ENCODE data around the gene SLC9A9. TPM values are rescaled to one million over a fixed set of nuclear protein-coding genes. Genes with fewer than 3 reads are reported as not detected.

SLC9A9 gene
- polyA plus RNA-seq, 1 of the 3 experiments (the other 2 are of a cell fraction) = 0.05 TPM

DNA sequence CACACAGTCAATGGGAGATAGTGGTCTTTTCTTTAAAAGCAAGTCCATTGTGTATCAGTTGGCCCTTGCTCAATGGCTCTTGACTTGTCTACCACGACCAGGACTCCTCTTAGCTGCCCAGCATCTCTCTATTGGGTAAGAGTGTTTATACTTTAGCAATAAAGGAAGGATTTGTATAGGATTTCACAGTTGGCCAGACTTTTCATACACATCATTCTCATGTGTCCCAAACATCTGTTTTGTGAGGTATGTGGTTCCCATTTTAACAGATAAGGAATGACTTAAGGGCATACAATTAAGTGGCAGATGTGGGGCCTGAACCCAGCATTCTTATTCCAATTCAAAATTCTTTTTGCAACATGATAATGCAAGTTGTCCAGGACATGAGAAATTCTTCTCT lies 537.2 kb downstream of the SLC9A9 start:
- Histone ChIP-seq H3K9ac (no peak overlapping the region), H3K27ac (ENCODE audit: low read depth in 2 of 2, low read length in 1 of 2) (no peak overlapping the region), H3F3A (replicated peaks; ENCODE audit: insufficient read depth) (no peaks in the 10 kb centered on the region), H3K9me3 (no peaks in the 10 kb centered on the region), H3K4me1 (ENCODE audit: control insufficient read depth in 1 of 2, insufficient read depth in 2 of 2, low read depth in 1 of 2, low read length in 1 of 2) (peaks cover 0 to 5% of the 10 kb centered on the region in 2 experiments; a peak in 1 of 4 replicates), H3K4me3 (ENCODE audit: low read depth in 2 of 2, low read length in 1 of 2) (no peak overlapping the region), H3K36me3 (replicated peaks in 1 of 2; ENCODE audit: control insufficient read depth in 1 of 2, insufficient read depth in 2 of 2, low read length in 1 of 2) (no peaks in the 10 kb centered on the region), H4K20me1 (ENCODE audit: insufficient read depth) (no peaks in the 10 kb centered on the region), H2AFZ (ENCODE audit: low read depth) (no peak overlapping the region), H3K9me2 (no peaks in the 10 kb centered on the region), H3K4me2 (no peak overlapping the region), H3K27me3 (ENCODE audit: insufficient read depth) (no peaks in the 10 kb centered on the region; the same call in 1 of the 2 replicates), H3K79me2 (ENCODE audit: insufficient read depth) (no peaks in the 10 kb centered on the region)
- DNase-seq = no peak
- ChIA-PET CTCF (no interaction called here), POLR2A (no interaction called here)
- 21% methylated on average over 1 of the region's 1 CpG for WGBS (ENCODE audit: low lambda C conversion rate)
- TF ChIP-seq TAF1 (IDR thresholded peaks at IDR 0.05; ENCODE audit: borderline replicate concordance, low read depth, low read length) = no peak
- no peak for TF ChIP-seq FOSL2 (IDR thresholded peaks at IDR 0.05; ENCODE audit: borderline replicate concordance, low read depth)
- TF ChIP-seq CHD2 (IDR thresholded peaks at IDR 0.05; ENCODE audit: low read length, partially characterized antibody) = no peak
- no peak for TF ChIP-seq EZH2phosphoT487 (IDR thresholded peaks at IDR 0.05; ENCODE audit: borderline replicate concordance, low read depth)
- TF ChIP-seq, protein P1, sequence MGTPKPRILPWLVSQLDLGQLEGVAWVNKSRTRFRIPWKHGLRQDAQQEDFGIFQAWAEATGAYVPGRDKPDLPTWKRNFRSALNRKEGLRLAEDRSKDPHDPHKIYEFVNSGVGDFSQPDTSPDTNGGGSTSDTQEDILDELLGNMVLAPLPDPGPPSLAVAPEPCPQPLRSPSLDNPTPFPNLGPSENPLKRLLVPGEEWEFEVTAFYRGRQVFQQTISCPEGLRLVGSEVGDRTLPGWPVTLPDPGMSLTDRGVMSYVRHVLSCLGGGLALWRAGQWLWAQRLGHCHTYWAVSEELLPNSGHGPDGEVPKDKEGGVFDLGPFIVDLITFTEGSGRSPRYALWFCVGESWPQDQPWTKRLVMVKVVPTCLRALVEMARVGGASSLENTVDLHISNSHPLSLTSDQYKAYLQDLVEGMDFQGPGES (IDR thresholded peaks at IDR 0.05; ENCODE audit: low read depth, low read length) = no peak
- no peak for TF ChIP-seq TEAD4 (IDR thresholded peaks at IDR 0.05; ENCODE audit: borderline replicate concordance, insufficient read depth)
- no peak for TF ChIP-seq SIN3A (IDR thresholded peaks at IDR 0.05; ENCODE audit: borderline replicate concordance, low read depth, low read length)
- TF ChIP-seq POLR2AphosphoS5 (IDR thresholded peaks at IDR 0.05; ENCODE audit: low read depth, low read length) = no peak
- TF ChIP-seq, protein P2, sequence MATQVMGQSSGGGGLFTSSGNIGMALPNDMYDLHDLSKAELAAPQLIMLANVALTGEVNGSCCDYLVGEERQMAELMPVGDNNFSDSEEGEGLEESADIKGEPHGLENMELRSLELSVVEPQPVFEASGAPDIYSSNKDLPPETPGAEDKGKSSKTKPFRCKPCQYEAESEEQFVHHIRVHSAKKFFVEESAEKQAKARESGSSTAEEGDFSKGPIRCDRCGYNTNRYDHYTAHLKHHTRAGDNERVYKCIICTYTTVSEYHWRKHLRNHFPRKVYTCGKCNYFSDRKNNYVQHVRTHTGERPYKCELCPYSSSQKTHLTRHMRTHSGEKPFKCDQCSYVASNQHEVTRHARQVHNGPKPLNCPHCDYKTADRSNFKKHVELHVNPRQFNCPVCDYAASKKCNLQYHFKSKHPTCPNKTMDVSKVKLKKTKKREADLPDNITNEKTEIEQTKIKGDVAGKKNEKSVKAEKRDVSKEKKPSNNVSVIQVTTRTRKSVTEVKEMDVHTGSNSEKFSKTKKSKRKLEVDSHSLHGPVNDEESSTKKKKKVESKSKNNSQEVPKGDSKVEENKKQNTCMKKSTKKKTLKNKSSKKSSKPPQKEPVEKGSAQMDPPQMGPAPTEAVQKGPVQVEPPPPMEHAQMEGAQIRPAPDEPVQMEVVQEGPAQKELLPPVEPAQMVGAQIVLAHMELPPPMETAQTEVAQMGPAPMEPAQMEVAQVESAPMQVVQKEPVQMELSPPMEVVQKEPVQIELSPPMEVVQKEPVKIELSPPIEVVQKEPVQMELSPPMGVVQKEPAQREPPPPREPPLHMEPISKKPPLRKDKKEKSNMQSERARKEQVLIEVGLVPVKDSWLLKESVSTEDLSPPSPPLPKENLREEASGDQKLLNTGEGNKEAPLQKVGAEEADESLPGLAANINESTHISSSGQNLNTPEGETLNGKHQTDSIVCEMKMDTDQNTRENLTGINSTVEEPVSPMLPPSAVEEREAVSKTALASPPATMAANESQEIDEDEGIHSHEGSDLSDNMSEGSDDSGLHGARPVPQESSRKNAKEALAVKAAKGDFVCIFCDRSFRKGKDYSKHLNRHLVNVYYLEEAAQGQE (IDR thresholded peaks at IDR 0.05; ENCODE audit: low read depth, low read length) = no peak
- TF ChIP-seq, protein P3, sequence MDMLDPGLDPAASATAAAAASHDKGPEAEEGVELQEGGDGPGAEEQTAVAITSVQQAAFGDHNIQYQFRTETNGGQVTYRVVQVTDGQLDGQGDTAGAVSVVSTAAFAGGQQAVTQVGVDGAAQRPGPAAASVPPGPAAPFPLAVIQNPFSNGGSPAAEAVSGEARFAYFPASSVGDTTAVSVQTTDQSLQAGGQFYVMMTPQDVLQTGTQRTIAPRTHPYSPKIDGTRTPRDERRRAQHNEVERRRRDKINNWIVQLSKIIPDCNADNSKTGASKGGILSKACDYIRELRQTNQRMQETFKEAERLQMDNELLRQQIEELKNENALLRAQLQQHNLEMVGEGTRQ (IDR thresholded peaks at IDR 0.05; ENCODE audit: borderline replicate concordance, low read depth, low read length) = no peak
- no peak for TF ChIP-seq NRF1 (IDR thresholded peaks at IDR 0.05; ENCODE audit: low read depth, low read length)
- no peak for TF ChIP-seq GATA2 (CRISPR knock-in tag; IDR thresholded peaks at IDR 0.05)
- TF ChIP-seq, protein P4, sequence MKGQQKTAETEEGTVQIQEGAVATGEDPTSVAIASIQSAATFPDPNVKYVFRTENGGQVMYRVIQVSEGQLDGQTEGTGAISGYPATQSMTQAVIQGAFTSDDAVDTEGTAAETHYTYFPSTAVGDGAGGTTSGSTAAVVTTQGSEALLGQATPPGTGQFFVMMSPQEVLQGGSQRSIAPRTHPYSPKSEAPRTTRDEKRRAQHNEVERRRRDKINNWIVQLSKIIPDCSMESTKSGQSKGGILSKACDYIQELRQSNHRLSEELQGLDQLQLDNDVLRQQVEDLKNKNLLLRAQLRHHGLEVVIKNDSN (IDR thresholded peaks at IDR 0.05; ENCODE audit: borderline replicate concordance, low read depth) = no peak
- no peak for TF ChIP-seq RAD21 (IDR thresholded peaks at IDR 0.05; ENCODE audit: low read length)
- no peak for TF ChIP-seq RFX5 (IDR thresholded peaks at IDR 0.05; ENCODE audit: low read length)
- no peak for TF ChIP-seq NFIC (IDR thresholded peaks at IDR 0.05; ENCODE audit: borderline replicate concordance)
- TF ChIP-seq MXI1 (IDR thresholded peaks at IDR 0.05; ENCODE audit: low read depth, low read length) = no peak
- no peak for TF ChIP-seq GABPA (IDR thresholded peaks at IDR 0.05; ENCODE audit: low read depth)
- TF ChIP-seq, protein P5, sequence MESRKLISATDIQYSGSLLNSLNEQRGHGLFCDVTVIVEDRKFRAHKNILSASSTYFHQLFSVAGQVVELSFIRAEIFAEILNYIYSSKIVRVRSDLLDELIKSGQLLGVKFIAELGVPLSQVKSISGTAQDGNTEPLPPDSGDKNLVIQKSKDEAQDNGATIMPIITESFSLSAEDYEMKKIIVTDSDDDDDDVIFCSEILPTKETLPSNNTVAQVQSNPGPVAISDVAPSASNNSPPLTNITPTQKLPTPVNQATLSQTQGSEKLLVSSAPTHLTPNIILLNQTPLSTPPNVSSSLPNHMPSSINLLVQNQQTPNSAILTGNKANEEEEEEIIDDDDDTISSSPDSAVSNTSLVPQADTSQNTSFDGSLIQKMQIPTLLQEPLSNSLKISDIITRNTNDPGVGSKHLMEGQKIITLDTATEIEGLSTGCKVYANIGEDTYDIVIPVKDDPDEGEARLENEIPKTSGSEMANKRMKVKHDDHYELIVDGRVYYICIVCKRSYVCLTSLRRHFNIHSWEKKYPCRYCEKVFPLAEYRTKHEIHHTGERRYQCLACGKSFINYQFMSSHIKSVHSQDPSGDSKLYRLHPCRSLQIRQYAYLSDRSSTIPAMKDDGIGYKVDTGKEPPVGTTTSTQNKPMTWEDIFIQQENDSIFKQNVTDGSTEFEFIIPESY (IDR thresholded peaks at IDR 0.05; ENCODE audit: borderline replicate concordance, low read depth) = no peak

All from SK-N-SH (cell line).